T-helper 9 cell (primary cell): ENCODE data around the gene E2F7.
"Not testable (repeated sequence)": the region's sequence is repeated elsewhere in the genome, so short reads cannot be mapped to it uniquely, and the experiment has no call there.

Experiments
- DNase-seq: peaks from one replicate; pipeline ENCODE4 v3.0.0-alpha.2; 2020
- total RNA-seq, 2 donors: gene quantifications; one replicate each; lab custom pipeline; 2026; lab: John Stamatoyannopoulos, UW

Gene E2F7
- total RNA-seq = 0 to 0.28 reads per million in 2 donors

- peak; percentile 67 for DNase-seq
Observed at GRCh38 chr12:77065361-77066204, at the start of gene E2F7. Gene E2F7, minus strand, starts transcription at chr12:77065569. Its CDS starts 934 bp downstream, at chr12:77064635.

GRCh38 chr12:77113971-77114370 lies 48.6 kb upstream of the E2F7 start:
- no peak for DNase-seq

- no peak for DNase-seq
Observed at GRCh38 chr12:77108707-77109106, 43.3 kb upstream of the E2F7 start.

- DNase-seq = no peak
Observed at GRCh38 chr12:77107121-77107520, 41.8 kb upstream of the E2F7 start.

GRCh38 chr12:77104792-77105191 lies 39.4 kb upstream of the E2F7 start:
- DNase-seq = no peak

- no peak for DNase-seq
Observed at GRCh38 chr12:77104286-77104685, 38.9 kb upstream of the E2F7 start.

- DNase-seq = no peak
Observed at GRCh38 chr12:77102691-77103090, 37.3 kb upstream of the E2F7 start.

GRCh38 chr12:77102123-77102522 lies 36.8 kb upstream of the E2F7 start:
- no peak for DNase-seq

- DNase-seq = no peak
Observed at GRCh38 chr12:77099799-77100198, 34.4 kb upstream of the E2F7 start.

- DNase-seq = no peak
Observed at GRCh38 chr12:77097846-77098245, 32.5 kb upstream of the E2F7 start.

GRCh38 chr12:77092227-77092626 lies 26.9 kb upstream of the E2F7 start:
- not testable (repeated sequence) for DNase-seq

GRCh38 chr12:77089686-77090220 lies 24.4 kb upstream of the E2F7 start:
- DNase-seq = no peak

GRCh38 chr12:77087427-77087826 lies 22.1 kb upstream of the E2F7 start:
- DNase-seq = no peak

- no peak for DNase-seq
Observed at GRCh38 chr12:77082021-77082420, 16.7 kb upstream of the E2F7 start.

- no peak for DNase-seq
Observed at GRCh38 chr12:77079631-77080030, 14.3 kb upstream of the E2F7 start.

GRCh38 chr12:77078231-77078630 lies 12.9 kb upstream of the E2F7 start:
- DNase-seq = no peak

- no peak for DNase-seq
Observed at GRCh38 chr12:77076886-77077285, 11.5 kb upstream of the E2F7 start.

- DNase-seq = not testable (repeated sequence)
Observed at GRCh38 chr12:77073894-77074293, 8.5 kb upstream of the E2F7 start.

- DNase-seq = no peak
Observed at GRCh38 chr12:77072833-77073495, 7.6 kb upstream of the E2F7 start.

- DNase-seq = no peak
Observed at GRCh38 chr12:77070800-77071449, 5.6 kb upstream of the E2F7 start.

- no peak for DNase-seq
Observed at GRCh38 chr12:77070382-77070781, 5.0 kb upstream of the E2F7 start.

GRCh38 chr12:77064896-77065360 lies 441 bp downstream of the E2F7 start:
- DNase-seq = peak; percentile 2

- DNase-seq = no peak
Observed at GRCh38 chr12:77062846-77063461, 2.4 kb downstream of the E2F7 start.
